AG04450 (cell line): Measurements from ENCODE around the gene SSB. TPM values are rescaled to one million over a fixed set of nuclear protein-coding genes. Genes with fewer than 3 reads are reported as not detected.
"Not testable (repeated sequence)": the region's sequence is repeated elsewhere in the genome, so short reads cannot be mapped to it uniquely, and the experiment has no call there.

Experiments
- CTCF ChIA-PET: fragments of 300-600, 350-600 bp; formaldehyde crosslinking; extraction: SDS; loops from one replicate; lab custom pipeline; 2022; ENCODE audit warnings: antibody characterized with exemption, inconsistent platforms; lab: Charles Lee
- POLR2A ChIA-PET: fragments of 350-600 bp; formaldehyde crosslinking; extraction: SDS; loops from one replicate; lab custom pipeline; 2021; ENCODE audit warnings: antibody characterized with exemption, inconsistent platforms; lab: Yijun Ruan, JAX
- DNase-seq: peaks from one replicate; pipeline ENCODE4 v3.0.0-alpha.2; 2011; ENCODE audit warnings: low read depth, low spot score
- H3K27ac ChIP-seq: one replicate; pipeline ENCODE4 v1.5.1; 2012; ENCODE audit warnings: low read depth, low read length, control low read depth
- H3K27me3 ChIP-seq: one replicate; pipeline ENCODE4 v1.6.0; 2012; ENCODE audit warnings: low read length; ENCODE audit not compliant: control insufficient read depth, insufficient read depth
- H3K4me3 ChIP-seq: 2 replicates; pipeline ENCODE4 v1.5.1; 2011; ENCODE audit warnings: mild to moderate bottlenecking, low read depth, low read length, control low read depth
- H3K9me3 ChIP-seq: 2 replicates; pipeline ENCODE4 v1.5.1; 2012; ENCODE audit warnings: low read length; ENCODE audit not compliant: control insufficient read depth, insufficient read depth
- CTCF ChIP-seq: IDR thresholded peaks from 2 replicates; pipeline ENCODE4 v1.5.1; 2011; ENCODE audit warnings: low read depth, low read length, control low read depth, inconsistent platforms
- polyA plus RNA-seq: library from polyadenylated mRNA; depleted of rRNA; stranded (reverse); fragments of >200 nt; gene quantifications from 2 replicates; pipeline ENCODE4 v1.2.3, GENCODE V29; 2011

SSB gene
- polyA plus RNA-seq, 1 experiment: 161 TPM

DNA sequence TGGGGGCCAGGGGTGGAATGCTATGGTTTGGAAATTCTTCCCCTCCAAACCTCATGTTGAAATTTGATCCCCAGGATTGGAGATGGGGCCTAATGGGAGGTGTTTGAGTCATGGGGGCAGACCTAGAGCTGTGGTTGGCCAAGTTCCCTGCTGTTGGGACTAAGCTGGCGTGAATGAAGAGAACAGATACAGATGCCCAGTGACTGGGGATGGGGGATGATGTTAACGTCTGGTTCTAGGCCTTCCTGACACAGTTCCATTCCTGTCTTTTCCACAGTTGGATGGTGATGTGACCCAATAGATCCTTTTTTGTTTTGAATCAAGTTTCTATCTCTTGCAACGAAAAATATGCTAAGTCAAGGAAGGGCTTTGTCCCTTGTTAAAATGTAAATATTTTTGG is 41.3 kb upstream of the SSB start:
- ChIA-PET CTCF (no interaction called here), POLR2A (no interaction called here)
- DNase-seq: no peak
- H3K9me3 ChIP-seq: no peaks in the 10 kb centered on the region
- H3K27ac ChIP-seq: no peak overlapping the region
- H3K4me3 ChIP-seq: no peak overlapping the region
- TF ChIP-seq CTCF: no peak
- H3K27me3 ChIP-seq: no peaks in the 10 kb centered on the region

DNA sequence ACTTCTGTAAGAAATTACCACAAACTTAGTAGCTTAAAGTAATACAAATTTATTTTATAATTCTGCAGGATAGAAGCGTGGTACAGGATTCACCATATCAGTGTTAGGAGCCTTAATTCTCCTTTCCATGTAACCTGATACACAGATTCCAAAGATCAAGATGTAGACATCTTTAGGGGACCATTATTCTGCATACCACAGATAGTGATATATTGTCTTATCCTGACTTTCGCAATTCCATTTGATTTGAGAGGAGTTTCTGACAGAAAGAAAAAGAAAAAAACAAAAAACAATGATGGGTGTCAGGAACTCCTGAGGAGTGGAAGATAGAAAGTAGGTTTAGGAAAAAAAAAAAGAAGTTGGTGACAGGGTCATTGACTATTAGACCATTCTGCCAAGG is 40.9 kb upstream of the SSB start:
- POLR2A ChIA-PET: no interaction called here
- no peak for DNase-seq
- CTCF ChIA-PET: no interaction called here
- H3K9me3 ChIP-seq: no peaks in the 10 kb centered on the region
- H3K27me3 ChIP-seq: no peaks in the 10 kb centered on the region
- no peak overlapping the region for H3K4me3 ChIP-seq
- no peak overlapping the region for H3K27ac ChIP-seq
- no peak for TF ChIP-seq CTCF

DNA sequence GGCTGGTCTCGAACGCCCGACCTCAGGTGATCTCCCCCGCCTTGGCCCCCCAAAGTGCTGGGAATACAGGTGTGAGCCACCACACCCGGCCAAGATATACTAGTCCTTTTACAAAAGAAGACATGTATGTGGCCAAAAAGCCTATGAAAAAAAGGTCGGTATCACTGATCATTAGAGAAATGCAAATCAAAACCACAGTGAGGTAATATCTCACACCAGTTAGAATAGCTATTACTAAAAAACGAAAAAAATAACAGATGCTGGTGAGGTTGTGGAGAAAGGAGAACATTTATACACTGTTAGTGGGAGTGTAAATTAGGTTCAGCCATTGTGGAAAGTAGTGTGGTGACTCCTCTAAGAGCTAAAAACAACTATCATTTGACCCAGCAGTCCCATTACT is 38.7 kb upstream of the SSB start:
- Histone ChIP-seq H3K9me3 (no peaks in the 10 kb centered on the region), H3K4me3 (no peak overlapping the region), H3K27ac (no peak overlapping the region), H3K27me3 (no peaks in the 10 kb centered on the region)
- CTCF ChIA-PET: no interaction called here
- POLR2A ChIA-PET: no interaction called here
- DNase-seq: no peak
- TF ChIP-seq CTCF: no peak

DNA sequence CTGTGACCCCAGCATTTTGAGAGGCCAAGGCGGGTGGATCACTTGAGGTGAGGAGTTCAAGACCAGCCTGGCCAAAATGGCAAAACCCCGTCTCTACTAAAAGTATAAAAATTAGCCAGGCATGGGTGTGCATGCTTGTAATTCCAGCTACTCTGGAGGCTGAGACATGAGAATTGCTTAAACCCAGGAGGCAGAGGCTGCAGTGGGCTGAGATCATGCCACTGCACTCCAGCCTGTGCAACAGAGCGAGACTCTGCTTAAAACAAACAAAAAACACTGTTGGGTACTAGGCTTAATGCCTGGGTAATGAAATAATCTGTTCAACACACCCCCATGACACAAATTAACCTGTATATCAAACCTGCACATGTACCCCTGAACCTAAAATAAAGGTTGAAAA is 37.9 kb upstream of the SSB start:
- POLR2A ChIA-PET, H3K27ac ChIP-seq, H3K9me3 ChIP-seq, H3K27me3 ChIP-seq, H3K4me3 ChIP-seq, DNase-seq: not testable (repeated sequence)
- CTCF ChIA-PET: interaction anchor here (0.6 kb wide), 1 partner anchor 423 kb away, joined by 3 read pairs; no protein-coding TSS in a partner anchor

- no peaks in the 10 kb centered on the region for H3K9me3 ChIP-seq
- no peak overlapping the region for H3K4me3 ChIP-seq
- ChIA-PET CTCF (no interaction called here), POLR2A (no interaction called here)
- H3K27ac ChIP-seq: no peak overlapping the region
- TF ChIP-seq CTCF: no peak
- no peak for DNase-seq
- no peaks in the 10 kb centered on the region for H3K27me3 ChIP-seq
Measured at GRCh38 chr2:169761251-169761969, 37.3 kb upstream of the SSB start.
